IPS-NIHi11 (cell line): ENCODE results near the gene VEZF1.
A peak's percentile ranks its signal among the peaks of the same experiment; 100 is the strongest.

ENCODE experiments used
- DNase-seq: peaks from one replicate; pipeline ENCODE4 v3.0.0; 2012; ENCODE audit warnings: mixed read lengths, low spot score

The VEZF1 gene

GRCh38 chr17:57949649-57950048 is 38.4 kb downstream of the VEZF1 start:
- DNase-seq, result no peak

- DNase-seq, result no peak
Measured at GRCh38 chr17:57948555-57949420, 39.3 kb downstream of the VEZF1 start.

GRCh38 chr17:57948169-57948554 is 39.9 kb downstream of the VEZF1 start:
- DNase-seq, result no peak

- DNase-seq, result no peak
Measured at GRCh38 chr17:57947369-57947768, 40.7 kb downstream of the VEZF1 start.

- no peak for DNase-seq
Measured at GRCh38 chr17:57946798-57947358, 41.2 kb downstream of the VEZF1 start.

GRCh38 chr17:57945996-57946797 is 41.9 kb downstream of the VEZF1 start:
- DNase-seq, result no peak

GRCh38 chr17:57944908-57945307 is 43.1 kb downstream of the VEZF1 start:
- DNase-seq, result no peak

GRCh38 chr17:57943645-57944044 is 44.4 kb downstream of the VEZF1 start:
- DNase-seq, result no peak

- no peak for DNase-seq
Measured at GRCh38 chr17:57943140-57943539, 44.9 kb downstream of the VEZF1 start.

GRCh38 chr17:57941384-57942370 is 46.4 kb downstream of the VEZF1 start:
- no peak for DNase-seq

- no peak for DNase-seq
Measured at GRCh38 chr17:57940653-57941329, 47.3 kb downstream of the VEZF1 start.

- DNase-seq, result peak; percentile 47
Measured at GRCh38 chr17:57940231-57940630, 47.8 kb downstream of the VEZF1 start.

- DNase-seq, result no peak
Measured at GRCh38 chr17:57939797-57940196, 48.3 kb downstream of the VEZF1 start.

GRCh38 chr17:57938061-57938502 is 50.0 kb downstream of the VEZF1 start:
- DNase-seq, result no peak

- no peak for DNase-seq
Measured at GRCh38 chr17:57937492-57937891, 50.6 kb downstream of the VEZF1 start.

- peak; percentile 37 for DNase-seq
Measured at GRCh38 chr17:57935833-57936807, 51.9 kb downstream of the VEZF1 start.

GRCh38 chr17:57931488-57932137 is 56.4 kb downstream of the VEZF1 start:
- DNase-seq, result no peak

GRCh38 chr17:57930239-57930638 is 57.8 kb downstream of the VEZF1 start:
- no peak for DNase-seq

- DNase-seq, result no peak
Measured at GRCh38 chr17:57929386-57929785, 58.7 kb downstream of the VEZF1 start.
